ENCODE results near the gene RERE.
A peak's percentile ranks its signal among the peaks of the same experiment; 100 is the strongest.

RERE gene

GRCh38 chr1:8325771-8326170 lies 491.7 kb downstream of the RERE start:
- TF ChIP-seq ZFX (IDR thresholded peaks at IDR 0.05) = no peak
- TF ChIP-seq CTCF (conservative IDR thresholded peaks at IDR 0.05) = no peak
- no peak overlapping the region for H3K27ac ChIP-seq

- H3K27ac ChIP-seq = no peak overlapping the region
- no peak for TF ChIP-seq CTCF (conservative IDR thresholded peaks at IDR 0.05)
- TF ChIP-seq ZFX (IDR thresholded peaks at IDR 0.05) = no peak
Observed at GRCh38 chr1:8324176-8324810, 493.1 kb downstream of the RERE start.

GRCh38 chr1:8323706-8324105 lies 493.7 kb downstream of the RERE start:
- H3K27ac ChIP-seq = no peak overlapping the region
- TF ChIP-seq ZFX (IDR thresholded peaks at IDR 0.05) = no peak
- TF ChIP-seq CTCF (conservative IDR thresholded peaks at IDR 0.05) = no peak

GRCh38 chr1:8321612-8322011 lies 495.8 kb downstream of the RERE start:
- no peak for TF ChIP-seq CTCF (conservative IDR thresholded peaks at IDR 0.05)
- TF ChIP-seq ZFX (IDR thresholded peaks at IDR 0.05) = no peak
- H3K27ac ChIP-seq = no peak overlapping the region

- H3K27ac ChIP-seq = peak overlapping the region; percentile 8; the same call in 1 of the 2 replicates
- TF ChIP-seq ZFX (IDR thresholded peaks at IDR 0.05) = no peak
- TF ChIP-seq CTCF (conservative IDR thresholded peaks at IDR 0.05) = no peak
Observed at GRCh38 chr1:8318436-8318835, 499.0 kb downstream of the RERE start.

GRCh38 chr1:8317647-8318381 lies 499.6 kb downstream of the RERE start, which contains the start of gene SLC45A1:
TSS of gene SLC45A1 (plus strand) at chr1:8318114. CDS start at chr1:8324330, 6,216 bp downstream.
- TF ChIP-seq ZFX (IDR thresholded peaks at IDR 0.05) (no peak), CTCF (conservative IDR thresholded peaks at IDR 0.05) (no peak)
- peak within 1 kb of the TSS; percentile 8; the same call in 1 of the 2 replicates for H3K27ac ChIP-seq

Measured in C4-2B (cell line).